LNCAP (cell line): ENCODE measurements around the gene AMN.

Experiments
- TF ChIP-seq, protein P1 (sequence below): fragments of 450-650 bp; IDR thresholded peaks from 2 replicates; pipeline ENCODE4 v1.5.1; 2017; ENCODE audit warnings: mild to moderate bottlenecking

AMN gene

DNA sequence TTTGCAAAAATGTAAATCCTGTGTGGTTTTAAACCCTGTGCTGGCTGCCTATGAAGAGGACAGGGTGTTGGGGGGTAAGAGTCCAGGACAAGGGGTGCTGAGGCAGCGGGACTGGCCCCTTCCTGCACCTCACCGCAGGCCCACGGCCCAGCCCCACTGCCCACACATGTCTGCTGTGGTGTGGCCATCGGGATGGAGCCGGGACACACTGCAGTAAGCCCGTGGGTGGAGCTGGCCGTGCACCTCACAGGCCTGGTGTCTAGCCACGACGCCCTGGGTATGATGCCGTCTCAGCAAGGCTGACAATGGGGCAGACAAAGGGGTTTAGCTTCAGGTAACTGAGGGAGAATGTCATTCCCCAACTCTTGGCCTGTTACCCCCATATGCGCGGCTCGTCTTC, 19.6 kb downstream of the AMN start:
- TF ChIP-seq, protein P1, sequence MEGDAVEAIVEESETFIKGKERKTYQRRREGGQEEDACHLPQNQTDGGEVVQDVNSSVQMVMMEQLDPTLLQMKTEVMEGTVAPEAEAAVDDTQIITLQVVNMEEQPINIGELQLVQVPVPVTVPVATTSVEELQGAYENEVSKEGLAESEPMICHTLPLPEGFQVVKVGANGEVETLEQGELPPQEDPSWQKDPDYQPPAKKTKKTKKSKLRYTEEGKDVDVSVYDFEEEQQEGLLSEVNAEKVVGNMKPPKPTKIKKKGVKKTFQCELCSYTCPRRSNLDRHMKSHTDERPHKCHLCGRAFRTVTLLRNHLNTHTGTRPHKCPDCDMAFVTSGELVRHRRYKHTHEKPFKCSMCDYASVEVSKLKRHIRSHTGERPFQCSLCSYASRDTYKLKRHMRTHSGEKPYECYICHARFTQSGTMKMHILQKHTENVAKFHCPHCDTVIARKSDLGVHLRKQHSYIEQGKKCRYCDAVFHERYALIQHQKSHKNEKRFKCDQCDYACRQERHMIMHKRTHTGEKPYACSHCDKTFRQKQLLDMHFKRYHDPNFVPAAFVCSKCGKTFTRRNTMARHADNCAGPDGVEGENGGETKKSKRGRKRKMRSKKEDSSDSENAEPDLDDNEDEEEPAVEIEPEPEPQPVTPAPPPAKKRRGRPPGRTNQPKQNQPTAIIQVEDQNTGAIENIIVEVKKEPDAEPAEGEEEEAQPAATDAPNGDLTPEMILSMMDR, result no peak

DNA sequence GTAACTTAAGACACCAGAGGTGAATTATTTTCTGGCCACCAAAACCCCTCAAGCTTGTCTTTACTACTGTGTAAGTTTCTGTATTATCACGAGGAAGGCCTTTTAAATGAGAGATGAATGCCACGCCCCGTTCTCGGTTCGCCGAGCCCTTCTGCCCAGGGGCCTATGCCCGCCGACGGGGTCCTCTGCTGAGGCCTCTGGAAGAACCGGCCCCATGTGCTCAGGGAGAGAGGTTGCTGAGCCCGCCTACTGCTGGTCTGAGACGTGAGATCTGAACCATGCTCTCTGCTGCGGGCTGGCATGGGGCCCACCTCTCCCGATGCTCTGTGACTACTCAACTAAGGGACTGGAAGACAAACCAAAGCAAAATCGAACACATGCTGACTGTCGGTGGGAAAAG, 21.0 kb downstream of the AMN start:
- TF ChIP-seq, protein P1, result no peak

DNA sequence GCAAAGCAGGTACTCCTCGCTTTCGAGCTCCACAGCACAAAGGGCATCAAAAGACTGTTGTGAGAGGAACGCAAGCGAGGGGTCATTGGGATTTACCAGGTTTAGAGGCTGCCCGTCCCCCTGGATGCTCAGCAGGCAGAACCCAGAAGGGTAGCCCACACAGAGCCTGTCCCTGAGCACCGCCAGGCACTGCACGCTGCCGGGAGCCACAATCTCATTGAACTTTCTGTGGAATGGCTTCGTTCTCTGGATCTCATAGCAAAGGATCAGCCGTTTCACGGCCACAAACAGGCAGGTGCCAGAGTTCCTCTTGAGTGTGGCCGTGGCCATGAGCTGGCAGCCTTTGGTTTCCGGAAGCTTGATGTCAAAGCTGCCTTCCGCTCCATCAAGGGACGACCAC, 21.5 kb downstream of the AMN start:
- TF ChIP-seq, protein P1, result no peak

DNA sequence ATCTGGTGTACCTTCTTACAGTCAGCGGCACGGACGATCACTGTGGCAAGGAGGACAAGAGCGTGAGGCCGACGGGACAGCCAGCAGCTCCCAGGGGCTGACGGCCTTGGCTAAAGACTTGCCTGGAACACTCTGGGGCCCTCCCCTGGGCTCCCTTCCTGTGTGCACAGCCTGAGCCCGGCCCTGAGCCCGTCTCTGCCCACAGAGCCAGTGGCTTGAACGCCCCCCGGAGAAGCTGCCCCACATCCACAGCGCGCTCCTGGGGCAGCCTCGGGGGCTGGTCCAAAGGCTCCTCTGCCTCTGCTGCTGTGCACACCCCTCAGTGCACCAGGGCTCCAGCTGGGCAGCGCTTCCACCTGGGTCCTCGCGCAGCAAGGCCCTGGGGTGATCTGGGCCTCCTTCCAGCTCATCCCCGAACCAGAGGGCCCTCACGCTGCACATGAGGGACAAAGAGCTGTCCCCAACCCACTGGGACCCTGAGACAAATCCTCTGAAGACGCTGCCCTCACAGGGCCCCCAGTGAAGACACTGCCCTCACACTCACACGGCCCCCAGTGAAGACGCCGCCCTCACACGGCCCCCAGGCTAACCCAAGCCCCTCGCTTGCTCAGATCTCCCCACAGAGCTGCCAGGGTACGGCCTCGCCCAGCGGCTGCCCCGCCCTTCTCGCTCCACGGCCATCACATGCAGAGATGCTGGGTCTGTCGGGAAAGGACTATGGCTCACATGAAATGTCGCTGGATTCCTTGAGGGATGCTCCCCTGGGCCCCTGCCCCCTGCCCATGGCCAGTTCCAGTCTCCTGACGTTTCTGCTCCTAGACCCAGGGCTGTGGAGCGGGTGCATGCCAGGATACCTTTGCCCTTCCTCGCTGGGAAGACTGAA, 22.2 kb downstream of the AMN start:
- TF ChIP-seq, protein P1, result no peak

DNA sequence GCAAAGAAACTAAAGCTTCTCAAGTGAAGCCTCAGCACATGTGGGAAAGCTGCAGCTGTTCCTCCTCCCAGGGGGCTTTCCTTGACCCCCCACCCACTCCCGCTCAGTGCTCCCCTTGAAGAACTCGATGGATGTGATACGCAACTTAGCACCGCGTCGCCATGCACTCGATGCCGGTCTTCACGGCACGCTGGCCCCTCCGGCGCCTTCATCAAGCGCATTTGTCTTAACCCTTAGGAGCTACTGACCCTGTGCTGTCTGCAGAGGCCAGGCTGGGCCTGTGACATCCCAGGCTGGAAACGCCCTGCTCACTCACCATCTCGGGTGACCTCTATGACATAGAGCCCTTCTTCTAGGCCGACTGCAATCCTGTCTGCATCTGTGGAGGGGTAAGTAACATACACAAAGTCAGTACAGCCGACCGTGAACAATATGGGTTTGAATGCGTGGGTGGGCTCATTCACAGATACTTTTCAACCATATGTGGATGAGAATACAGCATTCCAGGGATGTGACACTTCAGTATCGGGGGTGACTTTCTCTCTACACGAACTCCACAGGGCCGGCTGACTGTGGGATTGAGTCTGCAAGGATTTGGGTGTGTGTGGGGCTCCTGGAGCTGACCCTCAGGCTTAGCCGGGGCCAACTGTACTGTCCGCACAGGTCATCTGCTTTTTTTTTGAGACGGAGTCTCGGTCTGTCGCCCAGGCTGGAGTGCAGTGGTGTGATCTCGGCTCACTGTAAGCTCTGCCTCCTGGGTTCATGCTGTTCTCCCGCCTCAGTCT, 23.1 kb downstream of the AMN start:
- TF ChIP-seq, protein P1, result no peak

DNA sequence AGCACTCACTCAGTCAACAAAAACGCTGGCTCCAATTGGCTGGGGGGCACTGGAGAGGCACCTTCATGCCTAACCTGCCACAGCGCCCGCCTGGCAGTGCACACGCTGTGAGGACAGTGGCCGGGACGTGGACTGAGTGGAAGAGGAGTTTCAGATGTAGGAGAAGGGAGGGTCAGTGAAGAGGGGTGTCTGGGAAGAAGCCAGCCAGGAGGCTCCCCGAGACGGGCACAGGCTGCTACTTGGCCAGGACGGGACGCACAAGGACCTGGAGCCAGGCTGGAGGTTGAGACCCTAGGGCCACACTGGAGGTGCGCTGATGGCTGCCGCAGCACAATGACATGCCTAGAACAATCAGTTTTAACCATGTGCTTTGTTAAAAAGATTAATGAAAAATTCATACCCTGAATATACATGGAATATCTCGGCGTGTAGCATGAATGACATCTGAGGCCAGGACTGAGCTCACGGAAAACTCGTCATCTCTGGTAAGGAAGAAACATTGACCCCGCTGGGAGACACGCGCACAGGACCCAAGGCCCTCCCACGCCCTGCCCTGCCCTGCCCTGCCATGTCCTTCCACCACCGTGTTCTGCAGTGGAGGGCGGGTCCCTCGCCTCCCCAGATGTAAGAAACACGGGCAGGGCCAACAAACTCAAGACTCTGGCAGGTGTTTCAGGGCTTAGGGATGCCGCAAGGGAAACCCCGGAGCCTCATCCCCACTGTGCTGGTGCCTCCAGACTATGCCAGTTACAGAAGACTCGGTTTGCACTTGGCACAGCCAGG, 25.0 kb downstream of the AMN start:
- TF ChIP-seq, protein P1, result no peak

DNA sequence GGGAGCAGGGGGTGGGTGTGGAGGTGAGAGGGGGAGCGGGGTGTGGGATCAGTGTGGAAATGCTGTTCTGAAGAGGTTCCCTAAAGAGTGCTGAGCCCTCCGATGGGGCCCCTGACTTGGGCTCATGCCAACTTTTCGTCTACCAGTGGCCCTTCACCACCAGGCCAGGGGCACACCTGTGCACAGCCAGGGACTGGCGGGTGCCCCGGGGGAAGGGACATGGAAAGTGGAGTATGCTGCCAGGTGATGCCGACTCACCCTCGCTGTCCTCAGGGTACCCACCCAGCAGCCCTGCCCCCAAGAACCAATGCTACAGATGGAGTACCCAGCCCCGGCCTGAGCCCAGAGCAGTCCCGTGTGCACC, 26.2 kb downstream of the AMN start:
- TF ChIP-seq, protein P1, result no peak
